Choroid plexus epithelial cell (primary cell): ENCODE data around the gene OR13C5.
"Not testable (repeated sequence)": the region's sequence is repeated elsewhere in the genome, so short reads cannot be mapped to it uniquely, and the experiment has no call there.

Experiments
- DNase-seq: peaks from one replicate; pipeline ENCODE4 v3.0.0-alpha.2; 2010; ENCODE audit warnings: low read depth
- H3K4me3 ChIP-seq: 2 replicates; pipeline ENCODE4 v1.5.1; 2011; ENCODE audit warnings: low read depth, mild to moderate bottlenecking, control low read depth, low read length, moderate library complexity
- TF ChIP-seq, protein P1 (sequence below): conservative IDR thresholded peaks from 2 replicates; pipeline ENCODE4 v1.5.1; 2011; ENCODE audit warnings: low read depth, mild to moderate bottlenecking, control low read depth, inconsistent platforms, low read length, moderate library complexity

The OR13C5 gene, protein sequence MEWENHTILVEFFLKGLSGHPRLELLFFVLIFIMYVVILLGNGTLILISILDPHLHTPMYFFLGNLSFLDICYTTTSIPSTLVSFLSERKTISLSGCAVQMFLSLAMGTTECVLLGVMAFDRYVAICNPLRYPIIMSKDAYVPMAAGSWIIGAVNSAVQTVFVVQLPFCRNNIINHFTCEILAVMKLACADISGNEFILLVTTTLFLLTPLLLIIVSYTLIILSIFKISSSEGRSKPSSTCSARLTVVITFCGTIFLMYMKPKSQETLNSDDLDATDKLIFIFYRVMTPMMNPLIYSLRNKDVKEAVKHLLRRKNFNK

DNA sequence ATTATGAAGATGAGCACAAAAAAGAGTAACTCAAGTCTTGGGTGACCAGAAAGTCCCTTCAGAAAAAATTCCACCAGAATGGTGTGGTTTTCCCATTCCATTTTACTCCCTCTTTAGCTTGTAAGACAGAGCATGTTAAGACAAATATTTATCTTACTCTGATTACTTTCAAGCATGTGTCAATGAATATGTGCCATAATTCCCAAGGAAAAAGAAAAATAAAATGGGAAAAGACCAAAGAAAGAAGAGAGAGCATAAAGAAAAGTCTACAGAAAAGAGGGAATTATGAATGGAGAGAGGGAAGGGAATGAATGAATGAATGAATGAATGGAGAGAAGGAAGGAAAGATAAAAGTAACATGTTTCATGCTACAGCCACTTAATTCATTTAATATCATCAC, at the start of gene OR13C5:
TSS of gene OR13C5 (minus strand) at position 101 of the 400 bp plus-strand sequence. CDS start at position 101, 0 bp downstream.
- DNase-seq, H3K4me3 ChIP-seq: not testable (repeated sequence)

DNA sequence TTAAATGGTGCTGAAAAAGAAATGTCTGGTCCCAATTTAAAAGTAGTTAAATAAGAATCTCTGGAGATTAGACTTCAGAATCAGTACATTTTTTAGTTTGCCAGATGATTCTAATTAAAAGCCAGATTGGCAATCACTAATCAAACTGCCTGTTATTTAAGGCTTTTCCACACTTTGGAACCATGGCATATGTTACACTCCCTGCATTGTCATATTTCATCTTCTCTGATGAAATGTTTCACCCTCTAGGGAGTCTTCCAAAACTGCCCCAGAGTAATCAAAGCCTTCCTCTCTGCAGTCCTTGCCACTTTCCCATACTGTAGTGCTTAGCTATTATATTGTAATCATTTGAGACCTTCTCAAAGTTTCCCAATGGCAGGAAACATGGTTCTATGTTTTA, 36.2 kb upstream of the OR13C5 start:
- H3K4me3 ChIP-seq = no peak overlapping the region
- no peak for DNase-seq
- TF ChIP-seq, protein P1, sequence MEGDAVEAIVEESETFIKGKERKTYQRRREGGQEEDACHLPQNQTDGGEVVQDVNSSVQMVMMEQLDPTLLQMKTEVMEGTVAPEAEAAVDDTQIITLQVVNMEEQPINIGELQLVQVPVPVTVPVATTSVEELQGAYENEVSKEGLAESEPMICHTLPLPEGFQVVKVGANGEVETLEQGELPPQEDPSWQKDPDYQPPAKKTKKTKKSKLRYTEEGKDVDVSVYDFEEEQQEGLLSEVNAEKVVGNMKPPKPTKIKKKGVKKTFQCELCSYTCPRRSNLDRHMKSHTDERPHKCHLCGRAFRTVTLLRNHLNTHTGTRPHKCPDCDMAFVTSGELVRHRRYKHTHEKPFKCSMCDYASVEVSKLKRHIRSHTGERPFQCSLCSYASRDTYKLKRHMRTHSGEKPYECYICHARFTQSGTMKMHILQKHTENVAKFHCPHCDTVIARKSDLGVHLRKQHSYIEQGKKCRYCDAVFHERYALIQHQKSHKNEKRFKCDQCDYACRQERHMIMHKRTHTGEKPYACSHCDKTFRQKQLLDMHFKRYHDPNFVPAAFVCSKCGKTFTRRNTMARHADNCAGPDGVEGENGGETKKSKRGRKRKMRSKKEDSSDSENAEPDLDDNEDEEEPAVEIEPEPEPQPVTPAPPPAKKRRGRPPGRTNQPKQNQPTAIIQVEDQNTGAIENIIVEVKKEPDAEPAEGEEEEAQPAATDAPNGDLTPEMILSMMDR = no peak

- TF ChIP-seq, protein P1 = no peak
- no peak overlapping the region for H3K4me3 ChIP-seq
- no peak for DNase-seq
Measured at GRCh38 chr9:104633976-104634520, 34.8 kb upstream of the OR13C5 start.

DNA sequence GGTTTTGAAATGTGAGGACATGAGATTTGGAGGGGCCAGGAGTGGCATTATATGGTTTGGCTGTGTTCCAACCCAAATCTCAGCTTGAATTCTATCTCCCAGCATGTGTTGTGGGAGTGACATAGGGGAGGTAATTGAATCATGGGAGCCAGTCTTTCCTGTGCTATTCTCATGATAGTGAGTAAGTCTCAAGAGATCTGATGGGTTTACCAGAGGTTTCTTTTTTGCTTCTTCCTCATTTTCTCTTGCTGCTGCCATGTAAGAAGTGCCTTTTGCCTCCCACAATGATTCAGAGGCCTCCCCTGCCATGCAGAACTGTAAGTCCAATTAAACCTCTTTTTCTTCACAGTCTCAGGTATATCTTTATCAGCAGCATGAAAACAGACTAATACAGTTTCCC, 26.8 kb upstream of the OR13C5 start:
- DNase-seq, H3K4me3 ChIP-seq: not testable (repeated sequence)

DNA sequence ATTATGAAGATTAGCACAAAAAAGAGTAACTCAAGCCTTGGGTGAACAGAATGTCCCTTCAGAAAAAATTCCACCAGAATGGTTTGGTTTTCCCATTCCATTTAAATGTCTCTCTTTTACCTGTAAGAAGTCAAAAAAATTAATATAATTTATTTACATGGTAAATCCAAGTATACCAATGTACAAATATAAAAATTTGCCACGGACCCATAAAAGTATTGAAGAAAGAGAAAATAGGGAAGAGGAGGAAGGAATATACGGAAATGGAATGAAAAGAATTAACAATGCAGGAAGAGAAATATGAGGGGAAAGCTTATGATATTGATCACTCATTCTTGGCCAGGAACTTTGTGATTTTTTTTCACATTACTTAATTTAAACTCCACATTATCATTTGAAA, 18.9 kb upstream of the OR13C5 start, which contains the start of gene OR13C9:
TSS of gene OR13C9 (minus strand) at position 101 of the 400 bp plus-strand sequence. CDS start at position 101, 0 bp downstream.
- no peak for DNase-seq
- no peak within 1 kb of the TSS for H3K4me3 ChIP-seq
- TF ChIP-seq, protein P1 = no peak

- TF ChIP-seq, protein P1 = no peak
- no peak for DNase-seq
- no peak overlapping the region for H3K4me3 ChIP-seq
Measured at GRCh38 chr9:104617418-104617817, 18.2 kb upstream of the OR13C5 start.

DNA sequence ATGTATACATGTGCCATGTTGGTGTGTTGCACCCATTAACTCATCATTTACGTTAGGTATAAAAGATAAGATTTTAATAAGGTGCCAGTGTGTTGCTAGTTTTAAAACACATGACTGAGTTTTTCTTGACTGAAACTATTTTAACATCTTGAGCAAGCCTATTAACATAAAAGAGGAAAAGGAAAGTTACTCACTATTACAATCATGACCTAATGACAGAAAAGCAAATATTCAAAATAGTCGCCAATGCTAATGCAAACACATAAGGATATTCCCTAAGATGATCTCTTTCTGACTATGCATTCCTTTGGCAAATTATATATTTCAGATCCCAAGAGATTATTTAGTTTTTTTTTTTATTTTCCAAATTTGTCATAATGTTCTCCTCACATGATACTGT, 12.0 kb upstream of the OR13C5 start:
- H3K4me3 ChIP-seq = no peak overlapping the region
- TF ChIP-seq, protein P1 = no peak
- no peak for DNase-seq

DNA sequence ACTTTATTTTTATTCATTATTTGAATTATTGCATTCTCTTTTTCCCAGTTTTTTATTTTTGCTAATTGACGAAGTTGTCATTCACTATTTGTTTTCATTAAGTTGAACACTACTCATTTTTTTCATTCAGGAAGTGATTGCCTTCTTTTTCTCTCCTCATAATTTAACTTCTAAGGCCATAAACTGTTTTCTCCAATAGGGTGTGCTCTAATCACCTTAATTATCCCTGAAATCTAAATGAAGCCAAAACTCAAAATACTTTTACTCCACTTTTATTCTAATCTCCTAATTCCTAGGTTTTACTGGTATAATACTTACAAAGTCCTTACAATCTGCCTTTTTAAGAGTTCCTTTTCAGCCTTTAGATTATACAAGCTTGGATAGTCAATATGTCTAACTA, 9.1 kb upstream of the OR13C5 start:
- H3K4me3 ChIP-seq = no peak overlapping the region
- peak; percentile 16 for DNase-seq
- TF ChIP-seq, protein P1 = no peak
